ENCODE data around the gene TRIM37. TPM values are rescaled to one million over a fixed set of nuclear protein-coding genes. Genes with fewer than 3 reads are reported as not detected.
A peak's percentile ranks its signal among the peaks of the same experiment; 100 is the strongest.

TRIM37 gene
- total and polyA plus RNA-seq, 3 experiments from 2014 or later = 11.4 to 30.6 (median 27.7) TPM

DNA sequence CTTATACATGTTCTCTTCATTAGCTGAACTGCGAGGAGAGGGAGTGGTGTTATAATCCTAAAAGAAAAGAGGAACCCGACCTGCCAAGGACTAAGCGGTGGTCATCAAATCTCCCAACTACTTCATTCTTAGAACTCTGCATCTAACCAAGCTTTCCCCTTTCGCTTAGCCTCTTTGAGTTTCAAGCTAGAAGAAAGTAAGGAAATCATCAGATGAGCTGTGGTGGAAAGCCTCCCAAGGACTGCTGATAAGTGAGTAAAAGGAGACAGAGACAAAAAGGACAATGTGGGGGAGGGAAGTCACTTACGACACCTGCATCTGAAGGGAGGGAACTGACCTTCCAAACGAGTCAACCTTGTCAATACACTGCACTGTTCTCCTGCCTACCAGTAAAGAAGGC is 121.3 kb downstream of the TRIM37 start:
- POLR2A ChIA-PET = no interaction called here
- Mint-ChIP-seq H3K36me3 (peaks cover 0 to 18% (median 7%) of the 10 kb centered on the region in 3 donors), H3K9me3 (no peaks in the 10 kb centered on the region), H3K4me3 (no peak overlapping the region), H3K27me3 (no peaks in the 10 kb centered on the region), H3K4me1 (no peaks in the 10 kb centered on the region), H3K27ac (no peak overlapping the region)
- Histone ChIP-seq H3K27ac (ENCODE audit: low read depth, low read length) (no peak overlapping the region), H3K4me3 (ENCODE audit: low read length) (no peak overlapping the region), H3K36me3 (ENCODE audit: insufficient read depth, low read length) (no peaks in the 10 kb centered on the region), H3K9me3 (ENCODE audit: low read length) (no peaks in the 10 kb centered on the region), H3K4me1 (ENCODE audit: insufficient read depth, low read length) (no peaks in the 10 kb centered on the region), H3K27me3 (ENCODE audit: insufficient read depth, low read length, poor library complexity, severe bottlenecking) (no peaks in the 10 kb centered on the region)
- DNase-seq = no peak
- CTCF ChIA-PET = no interaction called here

GRCh38 chr17:58982626-58983025 is 124.1 kb downstream of the TRIM37 start:
- no peaks in the 10 kb centered on the region for H3K27me3 Mint-ChIP-seq
- CTCF ChIA-PET = no interaction called here
- Histone ChIP-seq H3K27ac (ENCODE audit: low read depth, low read length) (no peak overlapping the region), H3K4me1 (ENCODE audit: insufficient read depth, low read length) (no peaks in the 10 kb centered on the region), H3K4me3 (ENCODE audit: low read length) (no peak overlapping the region), H3K36me3 (ENCODE audit: insufficient read depth, low read length) (no peaks in the 10 kb centered on the region), H3K9me3 (ENCODE audit: low read length) (no peaks in the 10 kb centered on the region), H3K27me3 (ENCODE audit: insufficient read depth, low read length, poor library complexity, severe bottlenecking) (no peaks in the 10 kb centered on the region)
- H3K36me3 Mint-ChIP-seq = peaks cover 0 to 13% (median 4%) of the 10 kb centered on the region in 3 donors
- no peak overlapping the region for H3K4me3 Mint-ChIP-seq
- H3K4me1 Mint-ChIP-seq = no peaks in the 10 kb centered on the region
- POLR2A ChIA-PET = no interaction called here
- H3K27ac Mint-ChIP-seq = peak overlapping the region in 2 of 8 donors; percentile 45 to 60
- no peak for DNase-seq
- no peaks in the 10 kb centered on the region for H3K9me3 Mint-ChIP-seq

- Mint-ChIP-seq H3K4me3 (no peak overlapping the region), H3K27me3 (no peaks in the 10 kb centered on the region), H3K27ac (no peak overlapping the region), H3K36me3 (peaks cover 0 to 5% (median under 1%) of the 10 kb centered on the region in 3 donors), H3K9me3 (no peaks in the 10 kb centered on the region), H3K4me1 (no peaks in the 10 kb centered on the region)
- Histone ChIP-seq H3K4me3 (ENCODE audit: low read length) (no peak overlapping the region), H3K4me1 (ENCODE audit: insufficient read depth, low read length) (no peaks in the 10 kb centered on the region), H3K27me3 (ENCODE audit: insufficient read depth, low read length, poor library complexity, severe bottlenecking) (no peaks in the 10 kb centered on the region), H3K27ac (ENCODE audit: low read depth, low read length) (no peak overlapping the region), H3K9me3 (ENCODE audit: low read length) (no peaks in the 10 kb centered on the region), H3K36me3 (ENCODE audit: insufficient read depth, low read length) (no peaks in the 10 kb centered on the region)
- POLR2A ChIA-PET = no interaction called here
- no peak for DNase-seq
- CTCF ChIA-PET = no interaction called here
These were observed 125.8 kb downstream of the TRIM37 start for GRCh38 chr17:58980706-58981481.

- Histone ChIP-seq H3K9me3 (ENCODE audit: low read length) (no peaks in the 10 kb centered on the region), H3K27ac (ENCODE audit: low read depth, low read length) (no peak overlapping the region), H3K36me3 (ENCODE audit: insufficient read depth, low read length) (no peaks in the 10 kb centered on the region), H3K27me3 (ENCODE audit: insufficient read depth, low read length, poor library complexity, severe bottlenecking) (no peaks in the 10 kb centered on the region), H3K4me3 (ENCODE audit: low read length) (no peak overlapping the region), H3K4me1 (ENCODE audit: insufficient read depth, low read length) (no peaks in the 10 kb centered on the region)
- Mint-ChIP-seq H3K9me3 (no peaks in the 10 kb centered on the region), H3K36me3 (peaks cover 0 to 5% (median 0%) of the 10 kb centered on the region in 3 donors), H3K4me1 (no peaks in the 10 kb centered on the region), H3K4me3 (no peak overlapping the region), H3K27ac (no peak overlapping the region), H3K27me3 (no peaks in the 10 kb centered on the region)
- DNase-seq = no peak
- ChIA-PET POLR2A (no interaction called here), CTCF (interaction anchor here (1.4 kb wide), 1 partner anchor 28 kb away, joined by 3 read pairs; no protein-coding TSS in a partner anchor)
These were observed 130.1 kb downstream of the TRIM37 start for GRCh38 chr17:58976541-58976940.

DNA sequence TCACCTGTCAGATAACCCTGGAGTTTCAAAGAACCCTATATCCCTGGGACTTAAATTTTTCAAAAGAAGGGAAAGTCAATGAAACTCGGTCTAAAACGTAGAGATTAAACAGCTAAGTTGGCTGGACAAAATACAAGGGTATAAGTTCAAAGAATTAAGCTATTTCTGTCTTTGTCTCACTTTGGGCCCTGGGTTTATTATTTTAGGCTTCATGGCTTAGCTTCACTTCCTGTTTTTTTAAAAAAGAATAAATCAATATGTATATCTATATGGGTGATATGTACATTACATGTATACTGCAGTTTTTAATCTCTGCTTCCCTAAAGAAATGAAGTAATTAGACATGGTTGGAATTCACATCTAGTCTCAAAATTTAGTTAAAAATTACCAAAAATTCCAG is 132.3 kb downstream of the TRIM37 start:
- Histone ChIP-seq H3K4me1 (ENCODE audit: insufficient read depth, low read length) (no peaks in the 10 kb centered on the region), H3K27ac (ENCODE audit: low read depth, low read length) (no peak overlapping the region), H3K9me3 (ENCODE audit: low read length) (no peaks in the 10 kb centered on the region), H3K36me3 (ENCODE audit: insufficient read depth, low read length) (no peaks in the 10 kb centered on the region), H3K4me3 (ENCODE audit: low read length) (no peak overlapping the region), H3K27me3 (ENCODE audit: insufficient read depth, low read length, poor library complexity, severe bottlenecking) (no peaks in the 10 kb centered on the region)
- no peak for DNase-seq
- Mint-ChIP-seq H3K4me3 (no peak overlapping the region), H3K9me3 (no peaks in the 10 kb centered on the region), H3K27ac (no peak overlapping the region), H3K27me3 (no peaks in the 10 kb centered on the region), H3K4me1 (peaks cover 0 to 5% (median 1%) of the 10 kb centered on the region in 3 donors), H3K36me3 (peaks cover 0 to 5% (median 0%) of the 10 kb centered on the region in 3 donors)
- ChIA-PET POLR2A (no interaction called here), CTCF (no interaction called here)

DNA sequence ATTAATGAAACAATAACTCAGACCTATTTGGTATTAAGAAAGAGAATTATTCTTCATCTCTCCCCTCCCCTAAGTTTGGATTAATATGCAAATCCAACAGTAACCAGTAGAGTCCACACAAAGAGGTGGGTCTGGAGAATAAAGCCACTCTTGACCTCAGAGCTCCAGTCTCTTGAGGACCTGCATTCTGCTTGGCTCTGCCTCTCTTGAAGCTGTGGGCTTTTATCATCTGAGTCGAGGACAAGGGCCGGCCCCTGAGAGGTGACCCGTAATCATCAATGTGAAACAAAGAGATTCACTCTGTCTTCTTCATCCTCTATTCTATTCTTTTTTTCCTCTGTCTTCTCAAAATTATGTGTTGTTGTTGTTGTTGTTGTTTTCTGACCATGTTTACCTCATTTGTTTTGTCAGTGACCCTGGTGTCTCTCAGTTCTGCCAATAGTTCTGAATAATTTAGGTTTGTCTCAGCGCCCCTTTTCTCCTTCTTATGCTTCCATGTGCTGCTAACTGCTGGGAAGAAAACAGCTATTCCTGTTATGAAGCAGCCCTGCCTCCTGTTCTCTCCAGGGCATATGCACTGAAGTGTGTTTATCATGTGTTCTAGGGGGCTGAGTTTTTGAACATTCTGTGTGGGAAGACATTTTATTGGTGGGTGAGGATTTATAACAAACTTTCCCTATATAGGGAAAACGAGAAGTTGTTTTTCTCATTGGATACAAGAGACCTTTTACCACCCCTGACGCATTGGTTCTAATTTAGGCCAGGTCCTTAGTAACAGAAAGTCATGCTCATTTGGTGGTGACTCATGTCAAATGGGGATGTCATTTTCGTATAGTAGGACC is 135.8 kb downstream of the TRIM37 start:
- ChIA-PET CTCF (no interaction called here), POLR2A (no interaction called here)
- H3K4me3 Mint-ChIP-seq = no peak overlapping the region
- peak overlapping the region in 1 of 8 donors; percentile 31 for H3K27ac Mint-ChIP-seq
- no peaks in the 10 kb centered on the region for H3K27me3 Mint-ChIP-seq
- Histone ChIP-seq H3K4me1 (ENCODE audit: insufficient read depth, low read length) (no peaks in the 10 kb centered on the region), H3K4me3 (ENCODE audit: low read length) (no peak overlapping the region), H3K9me3 (ENCODE audit: low read length) (no peaks in the 10 kb centered on the region), H3K36me3 (ENCODE audit: insufficient read depth, low read length) (no peaks in the 10 kb centered on the region), H3K27me3 (ENCODE audit: insufficient read depth, low read length, poor library complexity, severe bottlenecking) (no peaks in the 10 kb centered on the region), H3K27ac (ENCODE audit: low read depth, low read length) (no peak overlapping the region)
- peaks cover 0 to 4% (median 0%) of the 10 kb centered on the region in 3 donors for H3K36me3 Mint-ChIP-seq
- no peak for DNase-seq
- no peaks in the 10 kb centered on the region for H3K9me3 Mint-ChIP-seq
- peaks cover 7 to 15% (median 12%) of the 10 kb centered on the region in 3 donors for H3K4me1 Mint-ChIP-seq

DNA sequence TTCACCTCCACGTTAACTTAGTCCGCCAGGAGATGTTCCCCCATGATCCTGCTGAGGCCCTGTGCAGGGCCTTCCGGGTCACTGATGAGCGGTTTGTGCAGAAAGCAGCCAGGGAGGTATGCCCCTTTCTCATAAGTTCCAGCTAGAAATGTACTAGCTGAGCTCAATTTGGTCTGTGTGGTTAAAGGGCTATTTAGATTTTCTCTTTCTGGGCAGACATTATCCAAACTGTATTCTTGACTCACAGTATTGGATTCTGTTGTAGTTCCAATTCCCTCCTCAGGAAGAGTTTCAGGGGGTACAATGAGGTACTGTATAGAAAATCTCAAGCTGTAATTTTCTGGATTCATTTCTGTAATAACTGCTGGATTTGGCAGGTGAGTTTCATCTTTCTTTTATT is 137.1 kb downstream of the TRIM37 start:
- ChIA-PET POLR2A (no interaction called here), CTCF (no interaction called here)
- no peak overlapping the region for H3K4me3 Mint-ChIP-seq
- H3K36me3 Mint-ChIP-seq = no peaks in the 10 kb centered on the region
- H3K4me1 ChIP-seq (ENCODE audit: insufficient read depth, low read length) = no peaks in the 10 kb centered on the region
- H3K27me3 Mint-ChIP-seq = no peaks in the 10 kb centered on the region
- no peak overlapping the region for H3K4me3 ChIP-seq (ENCODE audit: low read length)
- no peaks in the 10 kb centered on the region for H3K36me3 ChIP-seq (ENCODE audit: insufficient read depth, low read length)
- no peak overlapping the region for H3K27ac Mint-ChIP-seq
- peaks cover 7 to 15% (median 12%) of the 10 kb centered on the region in 3 donors for H3K4me1 Mint-ChIP-seq
- no peaks in the 10 kb centered on the region for H3K9me3 ChIP-seq (ENCODE audit: low read length)
- no peaks in the 10 kb centered on the region for H3K27me3 ChIP-seq (ENCODE audit: insufficient read depth, low read length, poor library complexity, severe bottlenecking)
- DNase-seq = no peak
- no peak overlapping the region for H3K27ac ChIP-seq (ENCODE audit: low read depth, low read length)
- no peaks in the 10 kb centered on the region for H3K9me3 Mint-ChIP-seq

DNA sequence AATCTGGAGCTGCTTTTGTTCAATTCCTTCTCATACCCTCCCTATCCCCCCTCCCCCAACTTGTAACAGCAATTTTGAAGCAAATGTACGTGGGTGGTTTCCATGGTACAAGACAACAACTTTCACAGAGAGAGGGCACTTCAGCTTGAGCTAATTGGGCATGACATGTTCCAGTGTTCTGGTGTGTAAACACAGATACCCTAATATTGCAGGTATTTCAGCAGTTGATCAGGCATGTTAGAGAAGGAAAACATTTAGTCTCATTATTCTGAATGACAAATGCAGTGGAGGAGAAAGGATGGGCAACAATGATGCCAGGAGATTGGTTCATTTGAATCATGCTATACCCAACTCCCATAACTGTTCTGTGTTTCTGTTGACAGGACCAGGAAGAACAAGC is 137.5 kb downstream of the TRIM37 start:
- H3K9me3 Mint-ChIP-seq = no peaks in the 10 kb centered on the region
- no peak overlapping the region for H3K27ac Mint-ChIP-seq
- peaks cover 7 to 15% (median 12%) of the 10 kb centered on the region in 3 donors for H3K4me1 Mint-ChIP-seq
- no peak for DNase-seq
- H3K36me3 Mint-ChIP-seq = no peaks in the 10 kb centered on the region
- no peaks in the 10 kb centered on the region for H3K27me3 ChIP-seq (ENCODE audit: insufficient read depth, low read length, poor library complexity, severe bottlenecking)
- H3K36me3 ChIP-seq (ENCODE audit: insufficient read depth, low read length) = no peaks in the 10 kb centered on the region
- no peaks in the 10 kb centered on the region for H3K4me1 ChIP-seq (ENCODE audit: insufficient read depth, low read length)
- H3K27ac ChIP-seq (ENCODE audit: low read depth, low read length) = no peak overlapping the region
- H3K4me3 Mint-ChIP-seq = peak overlapping the region in 1 of 7 donors; percentile 27
- ChIA-PET CTCF (no interaction called here), POLR2A (no interaction called here)
- no peaks in the 10 kb centered on the region for H3K27me3 Mint-ChIP-seq
- no peaks in the 10 kb centered on the region for H3K9me3 ChIP-seq (ENCODE audit: low read length)
- H3K4me3 ChIP-seq (ENCODE audit: low read length) = no peak overlapping the region

All from CD8-positive, alpha-beta memory T cell (primary cell).